ENCODE measurements around the gene IRF4.
"Not testable (repeated sequence)": the region's sequence is repeated elsewhere in the genome, so short reads cannot be mapped to it uniquely, and the experiment has no call there.

IRF4 gene

DNA sequence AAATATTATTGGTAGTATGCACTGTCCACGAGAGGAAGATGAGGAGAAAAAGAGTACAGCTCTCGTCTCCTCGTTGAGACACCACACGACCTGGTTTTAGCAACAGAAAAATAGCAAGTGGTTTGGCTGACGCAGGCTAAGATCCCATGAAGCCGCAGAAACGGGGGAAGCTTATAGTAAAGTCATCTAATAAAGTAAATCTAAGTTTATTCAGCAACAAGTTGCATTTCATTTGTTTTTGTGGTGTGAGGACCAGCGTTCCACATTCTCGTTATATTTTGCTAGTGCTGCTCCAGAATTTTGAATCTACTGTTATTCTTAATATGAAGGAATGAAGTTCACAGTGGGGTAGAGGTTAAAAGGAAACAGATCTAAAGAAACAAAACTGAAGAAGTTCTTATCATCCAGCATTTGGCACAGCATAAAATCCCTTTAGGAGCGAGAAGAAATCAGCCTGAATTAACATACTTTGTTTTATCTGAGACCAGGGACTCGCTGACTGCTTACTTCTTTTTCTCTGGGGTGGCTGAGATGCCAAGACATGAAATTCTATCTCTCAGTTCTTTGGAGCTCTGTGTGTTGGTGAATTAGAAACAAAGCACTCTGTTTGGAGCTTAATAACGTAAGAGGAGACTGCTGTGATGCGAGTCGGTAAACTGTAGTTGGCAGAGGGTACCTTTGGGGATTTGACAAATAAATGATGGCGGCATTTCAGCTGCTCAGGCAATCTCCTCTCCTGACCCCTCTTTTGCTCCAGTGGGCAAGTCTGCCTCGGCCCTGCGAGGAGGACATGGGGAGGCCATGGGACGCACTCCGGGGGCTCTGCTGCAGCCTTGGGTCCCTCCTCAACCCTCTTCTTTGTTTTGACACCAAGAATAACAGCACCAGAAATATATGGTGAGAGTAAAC, 24.9 kb upstream of the IRF4 start:
- DNase-seq = no peak

DNA sequence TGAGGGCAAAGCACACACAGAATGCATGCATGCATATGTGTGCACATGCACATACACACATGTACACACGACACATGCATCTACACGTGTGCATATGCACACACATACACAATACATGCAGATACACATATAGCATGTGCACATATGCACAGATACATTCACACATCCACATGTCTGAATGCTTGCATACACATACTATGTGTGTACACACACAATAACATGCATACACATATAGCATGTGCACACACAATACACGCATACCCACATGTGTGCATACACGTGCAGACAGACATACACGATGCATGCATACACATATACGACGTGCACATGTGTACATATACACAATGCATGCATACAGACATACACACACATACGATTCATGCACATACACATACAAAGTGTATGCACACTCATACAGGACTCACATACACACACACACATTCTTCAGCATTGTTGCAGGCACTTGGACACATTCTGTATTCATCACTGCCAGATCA, 24.2 kb upstream of the IRF4 start:
- DNase-seq = no peak

DNA sequence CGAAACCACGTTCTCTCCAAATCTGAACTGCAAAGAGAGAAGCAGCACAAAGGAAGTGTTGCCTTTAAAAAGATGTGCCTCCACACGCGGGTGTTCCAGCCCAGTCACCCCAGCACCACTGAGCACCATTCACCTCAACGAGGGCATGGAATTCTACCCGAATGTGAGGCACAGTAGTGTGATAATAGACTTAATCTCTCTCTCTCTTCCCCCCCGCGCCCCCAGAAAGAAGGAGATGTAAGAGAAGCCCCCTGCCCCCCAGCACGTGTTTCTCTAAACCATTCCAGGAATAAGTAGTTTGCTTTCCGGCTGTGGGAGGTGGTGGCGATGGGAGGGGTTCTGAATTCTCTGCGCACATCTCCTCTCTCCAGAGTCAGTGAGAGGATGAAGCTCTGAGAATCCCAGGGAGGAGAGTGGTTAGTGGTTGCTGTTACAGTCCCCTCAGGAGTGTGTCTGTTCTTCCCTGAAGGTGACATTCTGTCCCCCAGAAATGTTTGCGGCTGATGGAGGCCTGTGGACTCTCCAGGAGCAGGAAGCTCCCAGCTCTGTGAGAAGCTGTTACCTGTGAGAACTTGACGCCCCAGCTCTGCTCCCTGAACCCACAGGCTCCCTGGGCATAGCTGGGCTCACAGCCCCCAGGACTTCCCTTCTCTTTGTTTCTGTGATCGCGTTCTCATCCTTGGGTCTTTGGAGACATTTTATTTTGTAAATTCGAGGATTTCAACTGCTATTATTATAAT, 23.5 kb upstream of the IRF4 start:
- DNase-seq = no peak

DNA sequence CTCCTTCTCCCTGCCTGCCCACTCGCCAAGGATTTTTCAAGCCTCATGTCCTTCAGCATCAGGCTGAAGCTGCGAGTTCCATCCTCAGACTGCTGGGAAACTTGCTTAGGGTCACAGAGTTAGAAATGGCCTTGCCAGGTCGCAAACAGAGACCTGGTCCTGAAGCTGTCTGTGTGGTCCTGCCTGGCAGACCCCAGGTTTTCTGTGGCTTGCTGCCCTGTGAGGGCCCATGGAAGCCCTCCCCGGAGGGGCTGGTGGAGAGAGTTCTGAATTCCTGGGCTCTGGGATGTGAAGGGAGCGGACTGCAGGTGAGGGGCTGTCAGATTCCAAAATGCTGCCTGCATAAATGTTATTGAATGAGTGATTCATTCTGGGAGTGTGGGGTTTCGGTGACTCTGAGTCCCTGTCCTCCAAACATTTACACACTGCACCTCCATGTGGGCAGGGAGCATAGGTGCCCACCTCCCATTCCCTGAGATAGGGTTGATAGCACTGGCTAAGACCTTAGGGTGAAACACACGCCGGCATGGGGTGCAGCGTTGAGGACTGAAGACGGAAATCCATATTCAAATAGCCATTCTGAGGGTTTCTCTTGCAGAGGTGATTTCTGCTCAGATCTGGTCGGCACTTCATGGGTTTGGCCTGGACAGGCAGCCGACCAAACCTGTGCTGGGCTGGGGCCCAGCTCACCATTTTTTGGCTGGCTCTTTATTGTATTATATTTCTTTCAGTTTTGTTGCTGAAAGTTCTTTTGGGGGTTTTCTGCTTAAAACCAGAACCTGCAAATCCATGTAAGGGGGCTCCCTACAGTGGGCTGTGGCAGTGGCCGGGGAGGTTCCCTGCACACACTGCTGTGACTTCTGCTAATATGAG, 21.8 kb upstream of the IRF4 start:
- no peak for DNase-seq

DNA sequence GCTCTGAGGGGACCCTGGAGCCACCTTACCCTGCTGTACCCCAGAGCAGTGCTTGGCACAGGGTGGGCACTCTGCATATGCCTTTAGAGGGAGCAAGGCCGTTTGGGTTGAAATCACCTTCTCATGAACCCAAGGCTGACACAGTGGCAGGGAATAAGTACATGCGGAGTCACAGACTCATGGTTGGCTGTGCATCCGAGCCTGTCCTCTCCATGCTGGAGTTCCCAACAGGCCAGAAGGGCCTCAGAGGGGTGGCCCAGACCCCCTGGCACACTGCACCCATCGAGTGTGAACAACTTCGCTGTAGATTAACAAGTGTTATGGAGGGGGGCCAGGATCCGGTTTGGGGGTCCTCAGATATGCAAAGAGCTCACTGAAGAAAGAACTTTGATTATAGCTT, 21.0 kb upstream of the IRF4 start:
- DNase-seq = no peak

DNA sequence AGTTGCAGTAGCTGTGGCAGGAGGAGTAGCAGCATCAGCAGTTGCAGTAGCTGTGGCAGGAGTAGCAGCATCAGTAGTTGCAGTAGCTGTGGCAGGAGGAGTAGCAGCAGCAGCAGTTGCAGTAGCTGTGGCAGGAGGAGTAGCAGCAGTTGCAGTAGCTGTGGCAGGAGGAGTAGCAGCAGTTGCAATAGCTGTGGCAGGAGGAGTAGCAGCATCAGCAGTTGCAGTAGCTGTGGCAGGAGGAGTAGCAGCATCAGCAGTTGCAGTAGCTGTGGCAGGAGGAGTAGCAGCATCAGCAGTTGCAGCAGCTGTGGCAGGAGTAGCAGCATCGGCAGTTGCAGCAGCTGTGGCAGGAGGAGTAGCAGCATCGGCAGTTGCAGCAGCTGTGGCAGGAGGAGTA, 19.7 kb upstream of the IRF4 start:
- not testable (repeated sequence) for DNase-seq

DNA sequence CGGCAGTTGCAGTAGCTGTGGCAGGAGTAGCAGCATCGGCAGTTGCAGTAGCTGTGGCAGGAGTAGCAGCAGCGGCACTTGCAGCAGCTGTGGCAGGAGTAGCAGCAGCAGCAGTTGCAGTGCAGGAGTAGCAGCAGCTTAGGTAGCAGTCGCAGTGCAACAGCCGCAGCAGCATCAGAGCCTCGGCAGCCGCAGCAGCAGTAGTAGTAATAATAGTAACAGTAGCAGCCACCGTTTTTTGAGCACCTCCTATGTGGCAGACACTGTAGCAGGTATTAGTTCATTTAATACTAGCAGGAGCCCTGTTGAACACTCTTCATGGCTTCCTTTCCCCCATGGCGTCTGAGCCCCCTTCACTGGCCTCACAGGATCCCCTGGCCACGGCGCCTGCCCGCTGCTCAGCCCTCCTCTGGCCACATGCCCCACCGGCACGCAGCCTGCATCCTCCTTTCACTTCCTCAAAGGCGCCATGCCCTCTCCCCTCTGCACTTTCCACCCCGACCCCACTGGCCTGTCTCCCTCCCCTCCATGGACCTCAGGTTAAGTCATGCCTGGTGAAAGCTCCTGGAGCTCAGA, 19.1 kb upstream of the IRF4 start:
- DNase-seq = no peak

DNA sequence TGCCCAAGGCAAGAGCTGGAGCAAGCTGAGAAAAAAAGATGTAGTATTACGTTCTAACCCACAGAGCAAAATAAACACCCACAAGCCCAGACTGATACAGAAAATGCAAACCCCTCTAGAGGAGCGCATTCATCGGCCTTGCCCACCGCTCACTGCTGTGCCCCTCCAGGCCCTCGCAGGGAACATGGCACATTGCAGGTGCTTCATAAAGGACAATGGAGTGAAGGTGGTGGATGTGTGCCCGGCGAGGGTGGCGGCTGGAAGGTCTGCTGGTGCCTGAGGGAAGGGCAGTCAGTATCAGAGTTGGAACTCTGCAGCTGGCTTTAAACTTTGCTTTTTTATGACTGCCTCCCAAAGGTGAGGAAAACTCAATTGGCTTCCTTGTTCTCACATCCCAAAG, 18.5 kb upstream of the IRF4 start:
- DNase-seq = no peak

DNA sequence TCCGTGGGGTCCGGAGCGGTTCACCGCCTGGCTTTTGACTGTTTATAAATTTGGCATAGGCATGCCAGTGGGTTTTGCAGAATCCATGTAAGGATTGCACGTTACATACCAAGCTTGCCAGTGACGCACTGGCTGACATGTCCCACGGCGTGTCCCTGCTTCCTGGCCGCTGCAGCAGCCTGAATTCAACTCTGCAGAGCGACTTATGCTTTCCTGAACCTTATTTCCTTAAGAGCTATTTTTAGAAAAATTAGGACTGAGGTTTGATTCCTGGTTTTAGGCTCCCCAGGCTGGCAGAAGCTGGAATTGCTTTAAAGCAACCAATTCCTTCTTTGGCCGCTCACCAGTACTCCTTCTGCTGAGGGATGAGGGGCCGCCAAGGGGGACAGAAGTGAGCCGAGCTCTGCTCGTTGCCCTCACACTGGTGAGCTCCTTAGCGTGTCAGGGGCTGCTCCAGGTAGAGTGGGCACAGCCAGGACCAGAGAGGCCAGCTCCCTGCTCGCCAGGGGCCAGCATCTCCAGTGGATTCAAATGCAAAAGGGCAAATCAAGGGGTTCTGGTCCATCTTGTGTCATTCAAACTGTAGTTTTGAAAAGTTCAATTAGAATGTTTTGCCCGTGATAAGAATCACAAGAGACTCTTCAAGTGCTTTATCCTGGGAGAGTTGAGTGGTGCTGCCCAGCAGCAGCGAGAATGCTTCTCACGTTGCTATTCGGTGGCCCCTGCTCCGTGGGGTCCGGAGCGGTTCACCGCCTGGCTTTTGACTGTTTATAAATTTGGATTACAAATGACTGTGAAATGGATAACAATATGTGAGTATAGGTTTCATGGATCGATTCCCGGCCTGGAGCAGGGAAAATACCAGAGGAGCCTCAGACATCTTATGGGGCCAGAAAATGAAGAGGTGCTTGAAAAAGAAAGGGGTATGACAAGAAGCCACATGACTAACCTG, 17.5 kb upstream of the IRF4 start:
- no peak for DNase-seq

DNA sequence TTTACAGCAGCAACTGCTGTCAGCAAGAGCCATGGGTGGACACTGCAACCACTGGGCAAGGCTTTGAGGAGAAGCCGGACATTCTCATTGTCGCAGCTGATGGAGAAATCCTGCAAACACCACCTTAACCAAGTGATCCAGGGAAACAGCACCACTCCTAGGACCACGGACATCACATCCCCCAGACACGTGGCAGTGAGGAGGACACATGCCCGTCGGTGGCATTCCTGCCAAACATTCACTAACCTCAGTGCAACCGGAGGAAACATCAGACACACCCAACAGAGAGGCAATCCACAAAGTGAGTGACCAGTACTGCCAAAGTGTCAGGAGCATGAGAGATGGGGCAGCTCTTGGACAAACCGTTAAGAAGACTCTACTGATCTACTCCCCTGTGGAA, 16.6 kb upstream of the IRF4 start:
- DNase-seq = no peak

DNA sequence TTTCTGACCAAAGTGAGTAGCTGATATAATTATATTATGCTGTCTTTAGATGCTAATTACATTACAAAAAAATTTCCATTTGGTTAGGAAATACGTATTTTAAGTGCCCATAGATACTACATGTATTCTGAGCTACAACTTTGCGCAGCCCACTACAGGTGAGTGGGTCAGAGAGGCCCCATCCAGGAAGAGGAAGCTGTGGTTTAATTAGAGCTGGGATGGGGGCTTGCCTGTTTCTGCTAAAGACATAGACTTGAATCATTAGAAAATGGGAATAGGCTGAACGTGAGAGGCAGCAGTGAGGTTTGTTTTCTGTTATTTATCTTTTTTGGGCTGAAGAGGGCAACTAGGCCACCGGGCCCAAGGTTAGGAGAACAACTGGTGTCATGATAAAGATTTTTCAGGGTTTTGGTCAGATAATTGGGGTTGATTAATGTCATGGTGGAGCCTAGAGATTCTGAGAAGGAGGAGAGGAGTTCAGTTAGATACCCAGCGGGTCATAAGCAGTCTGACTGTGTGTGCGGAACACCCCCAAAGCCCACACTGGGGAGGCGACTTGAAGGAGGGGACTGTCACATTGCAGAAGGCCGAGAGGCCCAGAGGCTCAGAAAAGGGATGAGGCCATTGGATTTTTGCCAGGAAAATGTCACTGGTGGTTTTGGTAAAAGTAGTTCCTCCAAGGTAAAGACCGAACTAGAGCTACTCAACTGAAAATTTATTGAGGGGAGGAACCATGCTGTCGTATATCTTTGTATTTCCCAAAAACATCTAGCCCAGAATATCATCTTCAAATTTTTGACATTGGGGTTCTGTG, 14.5 kb upstream of the IRF4 start:
- no peak for DNase-seq

DNA sequence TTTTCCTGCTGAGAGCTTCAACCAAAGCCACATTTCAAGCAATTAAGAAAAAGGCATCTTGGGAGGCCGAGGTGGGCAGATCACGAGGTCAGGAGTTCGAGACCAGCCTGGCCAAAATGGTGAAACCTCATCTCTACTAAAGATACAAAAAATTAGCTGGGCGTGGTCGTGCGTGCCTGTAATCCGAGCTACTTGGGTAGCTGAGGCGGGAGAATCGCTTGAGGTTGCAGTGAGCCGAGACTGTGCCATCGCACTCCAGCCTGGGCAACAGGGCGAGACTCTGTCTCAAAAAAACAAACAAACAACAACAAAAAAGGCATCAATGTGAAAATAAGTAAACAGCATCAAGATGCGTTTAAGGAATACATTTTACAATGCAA, 13.9 kb upstream of the IRF4 start:
- not testable (repeated sequence) for DNase-seq

DNA sequence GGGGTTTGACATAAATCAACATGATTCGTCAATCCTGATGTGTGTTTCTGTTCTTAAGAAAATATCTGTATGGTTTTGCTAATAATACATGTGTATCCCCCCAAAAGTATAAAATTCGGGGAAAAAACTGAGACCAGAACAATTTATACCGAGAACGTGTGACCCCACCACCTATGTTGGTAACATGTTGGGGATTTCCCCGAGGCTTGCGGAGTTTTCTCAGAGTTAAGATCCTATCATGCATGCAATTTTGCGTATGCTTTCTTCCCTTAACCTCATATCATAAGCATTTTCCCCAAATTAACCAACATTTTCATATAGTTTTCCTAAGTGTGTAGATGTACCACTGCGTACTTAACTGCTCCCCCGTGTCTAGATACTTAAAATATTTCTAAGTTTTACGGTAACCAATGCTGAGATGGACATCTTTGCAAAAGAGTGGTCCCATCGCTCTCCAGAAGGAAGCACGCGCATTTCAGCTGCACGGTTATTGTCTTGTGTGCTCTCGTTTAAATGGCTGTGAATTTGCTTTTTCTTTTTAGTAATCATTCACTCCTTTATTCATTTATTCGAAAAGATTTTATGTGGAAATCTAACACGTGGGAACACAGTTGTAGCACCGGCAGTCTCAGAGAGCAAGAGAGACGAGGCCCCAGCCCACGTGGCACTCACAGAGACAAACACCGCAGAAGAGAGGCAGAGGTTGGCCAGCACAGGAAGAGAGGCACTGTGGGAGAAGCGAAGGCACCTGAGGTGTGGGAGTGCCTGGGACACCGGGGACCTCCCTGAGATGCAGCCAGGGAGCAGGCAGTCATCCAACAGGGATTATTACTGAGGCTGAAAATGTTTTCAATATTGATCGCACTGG, 13.2 kb upstream of the IRF4 start:
- DNase-seq = no peak

DNA sequence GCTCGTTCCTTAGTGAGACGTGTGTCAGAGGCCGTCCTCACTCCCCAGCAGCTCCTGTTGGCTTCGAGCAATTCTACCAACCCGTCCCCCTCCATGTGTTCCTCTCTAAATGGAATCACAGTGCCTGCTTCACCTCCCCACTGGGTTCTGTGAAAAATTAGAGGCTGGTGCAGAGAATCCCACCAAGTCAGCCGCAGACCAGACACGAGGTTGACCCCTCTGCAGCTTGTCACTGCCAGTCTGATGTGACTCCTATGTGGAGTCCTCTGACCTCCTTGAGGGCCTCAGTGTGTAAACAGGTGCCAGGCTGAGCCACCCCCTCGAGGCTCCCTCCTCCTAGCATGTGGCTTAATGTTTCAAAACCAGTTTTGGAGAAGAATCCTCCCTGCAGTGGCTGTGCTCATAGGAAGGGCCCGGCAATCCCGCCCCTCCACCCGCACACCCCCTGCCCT, 12.6 kb upstream of the IRF4 start:
- DNase-seq = no peak

DNA sequence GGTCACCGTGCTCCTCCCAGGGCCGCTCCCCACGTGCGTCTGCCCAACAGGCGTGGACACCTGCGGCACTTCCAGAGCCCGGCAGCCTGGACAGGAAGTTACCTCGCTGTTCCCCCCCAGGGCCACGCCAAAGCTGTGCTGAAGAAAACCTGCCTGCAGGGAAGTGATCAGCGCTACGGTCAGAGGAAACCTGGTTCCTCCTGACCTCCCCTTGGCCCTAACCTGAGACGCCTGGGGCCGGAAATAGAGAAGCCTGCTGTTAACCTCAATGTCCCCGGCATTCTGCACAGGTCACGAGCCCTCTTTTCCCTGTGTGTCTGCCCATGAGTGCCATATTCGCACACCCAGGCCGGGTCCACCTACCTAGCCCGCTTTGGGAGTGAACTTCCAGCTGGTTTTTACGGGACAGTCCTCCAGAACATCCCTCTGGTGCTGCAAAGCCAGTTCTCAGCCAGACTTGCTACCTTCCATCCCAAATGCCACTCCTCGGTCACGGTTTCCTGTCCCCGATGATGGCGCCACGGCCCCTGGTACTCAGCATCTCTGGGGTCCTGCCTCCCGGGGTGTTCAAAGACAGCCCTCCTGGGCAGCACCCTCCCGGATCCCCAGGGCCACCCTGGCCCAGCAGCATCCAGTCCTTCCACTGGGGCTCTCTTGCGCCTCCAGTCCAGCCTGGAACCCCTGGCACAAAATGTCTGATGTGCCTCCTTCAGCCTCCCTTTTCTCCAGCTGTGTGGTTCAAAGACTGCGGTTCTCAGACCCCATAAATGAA, 12.0 kb upstream of the IRF4 start:
- DNase-seq = no peak

DNA sequence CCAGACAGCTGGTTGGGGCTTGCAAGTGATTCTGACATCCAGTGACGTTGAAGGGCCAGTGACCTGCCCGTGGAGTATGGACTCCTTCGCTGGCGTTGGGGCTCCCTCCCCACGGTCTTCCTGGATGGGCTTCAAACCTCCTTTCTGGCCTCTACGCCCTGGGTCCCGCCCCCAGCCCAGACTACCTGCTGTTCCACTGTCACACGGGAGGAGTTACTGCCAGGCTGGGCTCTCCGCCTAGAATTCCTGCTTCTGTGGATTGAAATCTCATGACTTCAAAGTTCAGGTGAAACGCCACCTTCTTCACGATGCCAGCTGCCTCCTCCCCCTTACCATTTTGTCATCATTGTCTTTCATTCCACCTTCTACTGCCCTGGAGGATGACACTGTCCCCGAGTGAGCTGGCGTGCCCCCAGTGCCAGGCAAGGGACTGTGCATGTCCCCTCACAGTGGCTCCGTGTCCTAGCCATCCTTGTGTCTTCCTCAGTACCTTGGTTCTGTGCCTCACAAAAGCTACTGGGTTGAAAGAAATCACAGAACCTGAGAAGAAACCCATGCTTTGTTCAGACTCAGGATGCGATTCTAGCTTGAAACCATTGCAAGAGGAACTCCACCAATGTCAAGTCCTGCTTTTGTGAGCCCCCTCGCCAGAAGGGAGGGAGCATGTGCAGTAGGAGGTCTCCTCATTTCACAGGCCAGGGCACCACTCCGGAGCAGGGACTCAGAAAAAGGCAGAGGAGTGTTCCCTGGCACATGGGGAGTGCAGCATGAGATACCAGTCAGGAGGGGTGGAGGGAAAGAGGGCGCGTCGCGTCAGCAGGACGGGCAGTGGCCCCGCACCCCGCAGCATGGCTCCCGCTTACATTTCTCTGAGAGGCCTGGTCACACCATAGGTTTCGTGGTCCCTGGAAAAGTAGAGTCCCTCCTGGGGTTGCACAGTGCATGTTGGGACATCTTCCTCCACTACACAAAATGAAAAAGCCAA, 11.0 kb upstream of the IRF4 start:
- DNase-seq = no peak

DNA sequence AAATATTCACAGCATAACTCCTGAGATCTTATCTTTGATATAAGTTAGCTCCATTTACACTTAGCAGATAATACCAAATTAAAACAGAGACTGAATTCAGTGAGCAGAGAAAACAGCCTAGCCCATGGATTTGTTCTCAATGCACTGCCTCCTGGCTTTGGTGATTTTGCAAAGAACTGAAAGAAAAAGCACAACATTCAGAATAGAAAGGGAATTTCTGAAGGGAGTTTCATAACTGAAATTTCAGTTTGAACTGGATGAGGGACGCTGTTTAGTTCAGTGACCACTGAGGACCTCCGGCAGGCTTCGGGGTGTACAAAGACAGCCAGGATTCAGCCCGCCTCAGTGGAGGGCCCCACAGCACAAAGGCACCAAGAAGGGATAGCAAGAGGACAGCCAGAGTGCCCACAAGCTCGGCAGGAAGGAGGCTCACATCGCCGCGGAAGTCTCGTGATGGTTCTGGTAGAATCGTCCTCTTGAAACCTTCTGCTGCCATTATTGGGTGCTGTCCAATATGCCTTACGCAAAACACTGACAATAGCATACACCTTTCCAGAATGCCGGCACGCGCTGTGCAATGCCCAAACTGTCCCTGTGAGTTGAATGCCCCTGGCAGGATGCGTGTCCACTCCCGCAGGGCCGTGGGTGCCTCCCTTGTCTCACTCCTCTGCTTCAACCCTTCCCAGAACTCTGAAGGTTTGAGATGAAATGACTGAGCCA, 9.7 kb upstream of the IRF4 start:
- DNase-seq = no peak

All from SHP77 (cell line).